ENCODE data around the gene RAD51B.

Gene RAD51B

GRCh38 chr14:68774771-68775613 is 955.4 kb downstream of the RAD51B start:
- DNase-seq (ENCODE audit: low spot score), result no peak

GRCh38 chr14:68775614-68776126 is 956.1 kb downstream of the RAD51B start:
- no peak for DNase-seq (ENCODE audit: low spot score)

GRCh38 chr14:68777644-68778043 is 958.1 kb downstream of the RAD51B start:
- no peak for DNase-seq (ENCODE audit: low spot score)
